Activated T-cell treated with anti-CD3 and anti-CD28 coated beads for 4 hours (primary cell): ENCODE measurements around the gene SMAD6.
"Not testable (repeated sequence)": the region's sequence is repeated elsewhere in the genome, so short reads cannot be mapped to it uniquely, and the experiment has no call there.

Source experiments
- DNase-seq: peaks from one replicate; pipeline ENCODE4 v3.0.0-alpha.2; 2020

Gene SMAD6

GRCh38 chr15:66677336-66677735 is 24.7 kb upstream of the SMAD6 start:
- DNase-seq = no peak

- DNase-seq = no peak
Observed at GRCh38 chr15:66679061-66679656, 22.9 kb upstream of the SMAD6 start.

DNA sequence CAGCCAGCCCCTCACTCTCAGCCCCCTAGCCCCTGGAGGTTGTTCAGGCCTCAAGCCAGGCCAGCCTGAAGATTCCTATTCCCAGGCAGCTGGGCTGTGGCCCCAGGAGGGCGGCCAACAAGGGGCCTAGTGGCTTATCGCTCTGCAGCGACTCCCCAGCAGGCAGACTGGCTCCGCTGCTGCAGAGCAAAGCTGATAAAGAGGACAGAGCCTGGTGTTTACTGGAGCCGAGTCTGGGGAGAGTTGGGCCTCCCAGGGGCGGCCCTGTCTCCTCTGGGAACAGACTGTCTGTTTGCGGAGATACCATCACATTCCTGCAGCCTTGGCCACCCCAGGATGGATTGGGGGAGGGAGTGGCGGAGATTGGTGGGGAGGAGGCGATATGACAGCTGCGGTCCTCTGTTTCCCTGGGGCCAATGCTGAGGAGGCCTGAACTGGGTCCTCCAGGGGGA is 22.4 kb upstream of the SMAD6 start:
- DNase-seq = no peak

- DNase-seq = no peak
Observed at GRCh38 chr15:66680502-66680901, 21.5 kb upstream of the SMAD6 start.

- DNase-seq = no peak
Observed at GRCh38 chr15:66681395-66681794, 20.6 kb upstream of the SMAD6 start.

GRCh38 chr15:66682246-66682645 is 19.8 kb upstream of the SMAD6 start:
- DNase-seq = no peak

DNA sequence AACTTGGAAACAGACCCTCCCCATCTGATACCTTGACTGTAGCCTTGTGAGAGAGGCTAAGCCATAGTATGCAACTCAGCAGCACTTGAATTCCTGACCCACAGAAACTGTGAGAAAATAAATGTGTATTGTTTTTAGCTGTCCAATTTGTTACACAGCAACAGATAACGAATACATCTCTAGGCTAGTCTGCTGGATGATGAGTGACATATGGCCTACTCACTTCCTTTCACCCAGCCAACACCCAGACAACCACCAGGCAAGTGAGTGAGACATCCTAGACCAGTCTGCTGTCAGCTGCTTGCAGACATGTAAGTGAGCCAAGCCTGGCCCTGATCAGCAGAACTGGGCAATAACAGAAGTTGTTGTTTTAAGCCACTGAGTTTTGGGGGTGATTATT is 19.2 kb upstream of the SMAD6 start:
- DNase-seq = no peak

DNA sequence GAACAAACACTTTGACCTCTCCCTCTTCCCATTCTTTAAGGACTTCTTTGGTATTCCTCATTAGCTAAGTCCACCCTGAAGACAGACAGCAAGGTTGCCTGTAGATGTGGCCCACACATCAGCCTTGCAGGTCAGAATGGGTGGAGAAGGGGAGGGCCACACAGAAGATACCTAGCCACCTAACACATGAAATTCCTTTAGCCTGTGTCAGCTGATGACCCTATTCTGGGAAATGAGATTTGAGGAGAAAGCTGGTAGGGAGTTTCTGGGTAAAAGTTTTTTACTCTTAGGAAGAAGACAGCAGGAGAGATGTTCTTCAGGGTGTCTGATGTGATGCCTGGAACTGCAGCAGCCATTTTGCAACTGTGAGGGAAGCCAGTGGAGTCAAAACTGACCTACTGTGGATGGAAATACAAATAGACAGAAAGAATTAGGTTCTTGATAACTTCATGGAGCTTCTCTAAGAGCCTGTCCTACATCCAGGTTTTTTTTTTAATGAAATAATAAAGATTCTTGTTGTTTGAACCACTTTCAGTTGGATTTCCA is 17.8 kb upstream of the SMAD6 start:
- no peak for DNase-seq

DNA sequence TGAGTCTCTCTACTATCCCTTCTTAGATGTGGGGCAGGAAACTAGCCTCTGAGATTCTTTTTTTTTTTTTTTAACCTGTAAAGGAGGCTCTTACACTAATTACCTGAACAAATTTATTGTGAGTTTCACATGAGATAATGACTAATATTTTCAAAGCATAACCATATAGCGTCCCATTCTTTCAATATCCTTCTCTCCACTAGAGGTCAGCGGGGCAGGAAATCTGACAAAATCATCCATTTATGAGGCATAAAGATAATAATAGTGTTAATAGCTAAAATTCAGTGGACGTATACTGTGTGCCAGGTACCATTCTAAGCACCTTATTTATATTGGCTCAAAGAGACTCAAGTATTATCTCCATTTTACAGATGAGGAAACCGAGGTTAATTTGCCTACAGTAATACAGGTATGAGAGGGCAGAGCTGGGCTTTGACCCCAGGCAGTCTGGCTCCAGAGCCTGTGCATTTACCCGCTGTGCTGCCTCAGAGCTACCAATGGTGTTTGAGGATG is 16.3 kb upstream of the SMAD6 start:
- DNase-seq = no peak

DNA sequence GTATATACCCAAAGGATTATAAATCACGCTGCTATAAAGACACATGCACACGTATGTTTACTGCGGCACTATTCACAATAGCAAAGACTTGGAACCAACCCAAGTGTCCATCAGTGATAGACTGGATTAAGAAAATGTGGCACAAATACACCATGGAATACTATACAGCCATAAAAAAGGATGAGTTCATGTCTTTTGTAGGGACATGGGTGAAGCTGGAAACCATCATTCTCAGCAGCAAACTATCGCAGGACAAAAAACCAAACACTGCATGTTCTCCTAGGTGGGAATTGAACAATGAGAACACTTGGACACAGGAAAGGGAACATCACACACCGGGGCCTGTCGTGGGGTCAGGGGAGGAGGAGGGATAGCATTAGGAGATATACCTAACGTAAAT is 11.1 kb upstream of the SMAD6 start:
- DNase-seq = not testable (repeated sequence)

GRCh38 chr15:66691727-66692126 is 10.3 kb upstream of the SMAD6 start:
- no peak for DNase-seq

GRCh38 chr15:66692391-66692790 is 9.6 kb upstream of the SMAD6 start:
- DNase-seq = no peak

DNA sequence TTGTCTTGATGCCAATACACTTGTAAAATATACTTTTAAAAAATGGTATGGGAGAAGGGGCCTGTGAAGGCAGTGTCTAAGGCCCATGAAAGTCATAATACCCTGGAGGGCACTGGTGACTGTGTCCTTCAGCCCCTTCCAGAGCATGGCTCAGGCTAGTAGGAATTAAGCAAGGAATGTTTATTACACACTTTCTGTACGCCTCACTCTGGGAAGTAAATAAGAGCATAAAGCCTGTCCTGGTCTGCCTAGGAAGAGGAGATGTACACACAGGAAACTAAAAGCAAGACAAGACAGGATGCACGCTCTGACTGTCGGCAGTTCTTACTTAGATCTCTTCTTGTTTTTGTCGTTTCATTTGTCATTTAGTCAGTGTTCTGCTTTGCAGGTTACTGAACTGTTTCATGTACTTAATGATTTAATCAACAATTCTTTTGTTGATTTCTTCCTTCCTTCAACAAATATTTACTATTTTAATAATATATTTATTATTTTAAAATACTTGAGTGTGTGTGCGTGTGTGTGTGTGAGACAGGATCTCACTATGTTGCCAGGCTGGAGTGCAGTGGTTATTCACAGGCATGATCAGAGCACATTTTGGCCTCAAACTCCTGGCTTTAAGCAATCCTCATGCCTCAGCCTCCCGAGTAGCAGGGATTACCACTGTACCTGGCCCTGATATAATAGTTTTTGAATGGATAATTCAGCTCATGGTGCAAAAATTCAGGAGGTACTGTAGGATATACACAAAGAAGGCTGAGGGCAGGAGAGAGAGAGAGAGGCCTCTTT is 9.0 kb upstream of the SMAD6 start:
- no peak for DNase-seq

- no peak for DNase-seq
Observed at GRCh38 chr15:66696770-66697169, 5.3 kb upstream of the SMAD6 start.

- DNase-seq = no peak
Observed at GRCh38 chr15:66698318-66698961, 3.6 kb upstream of the SMAD6 start.

DNA sequence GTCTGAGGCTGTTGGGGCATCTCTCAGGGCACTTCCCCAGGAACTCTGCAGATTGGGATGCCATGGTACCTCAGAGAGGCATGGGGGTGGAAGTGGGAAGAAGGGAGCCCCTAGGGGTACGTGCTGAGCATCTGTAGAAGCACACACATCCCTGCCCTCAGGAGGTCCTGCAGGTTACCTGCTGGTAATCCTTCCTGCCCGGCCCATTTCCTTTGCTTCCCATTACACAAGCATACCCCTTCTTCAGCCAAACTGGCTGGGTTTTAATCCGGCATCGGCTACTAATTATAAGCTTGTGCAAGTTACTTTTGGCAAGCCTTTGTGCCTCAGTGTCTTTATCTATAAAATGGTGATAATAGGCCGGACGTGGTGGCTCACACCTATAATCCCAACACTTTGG is 3.1 kb upstream of the SMAD6 start:
- DNase-seq = no peak

DNA sequence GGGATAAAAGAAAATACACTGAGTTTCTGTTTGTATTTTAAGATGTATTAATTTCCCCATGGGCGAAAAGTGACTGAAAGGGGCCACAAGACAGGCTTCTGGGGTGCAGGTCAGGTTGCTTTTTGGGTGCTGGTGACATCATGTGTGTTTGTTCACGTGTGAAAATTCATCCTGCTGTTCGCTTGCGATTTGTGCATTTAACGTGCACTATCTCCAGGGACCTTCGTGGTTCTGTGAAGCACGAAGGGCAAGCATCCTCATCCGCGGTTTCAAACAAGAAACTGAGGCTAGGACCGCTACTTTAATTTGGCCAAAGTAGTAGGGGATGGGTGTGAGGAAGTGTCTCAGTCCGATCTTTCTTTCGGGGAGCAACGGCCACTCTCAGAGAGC is 1.6 kb upstream of the SMAD6 start:
- no peak for DNase-seq

- DNase-seq = peak; percentile 81
Observed at GRCh38 chr15:66700802-66701421, 1.1 kb upstream of the SMAD6 start.

- no peak for DNase-seq
Observed at GRCh38 chr15:66701422-66702034, 508 bp upstream of the SMAD6 start.

DNA sequence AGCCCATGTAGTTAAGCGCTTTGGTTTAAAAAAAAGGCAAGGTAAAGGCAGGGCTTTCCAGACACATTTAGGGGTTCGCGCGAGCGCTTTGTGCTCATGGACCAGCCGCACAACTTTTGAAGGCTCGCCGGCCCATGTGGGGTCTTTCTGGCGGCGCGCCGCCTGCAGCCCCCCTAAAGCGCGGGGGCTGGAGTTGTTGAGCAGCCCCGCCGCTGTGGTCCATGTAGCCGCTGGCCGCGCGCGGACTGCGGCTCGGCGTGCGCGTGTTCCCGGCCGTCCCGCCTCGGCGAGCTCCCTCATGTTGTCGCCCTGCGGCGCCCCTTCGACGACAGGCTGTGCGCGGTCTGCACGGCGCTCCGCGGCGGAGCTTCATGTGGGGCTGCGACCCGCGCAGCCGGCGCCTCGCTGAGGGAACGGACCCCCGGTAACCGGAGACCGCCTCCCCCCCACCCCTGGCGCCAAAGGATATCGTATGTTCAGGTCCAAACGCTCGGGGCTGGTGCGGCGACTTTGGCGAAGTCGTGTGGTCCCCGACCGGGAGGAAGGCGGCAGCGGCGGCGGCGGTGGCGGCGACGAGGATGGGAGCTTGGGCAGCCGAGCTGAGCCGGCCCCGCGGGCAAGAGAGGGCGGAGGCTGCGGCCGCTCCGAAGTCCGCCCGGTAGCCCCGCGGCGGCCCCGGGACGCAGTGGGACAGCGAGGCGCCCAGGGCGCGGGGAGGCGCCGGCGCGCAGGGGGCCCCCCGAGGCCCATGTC is 927 bp downstream of the SMAD6 start:
- no peak for DNase-seq

DNA sequence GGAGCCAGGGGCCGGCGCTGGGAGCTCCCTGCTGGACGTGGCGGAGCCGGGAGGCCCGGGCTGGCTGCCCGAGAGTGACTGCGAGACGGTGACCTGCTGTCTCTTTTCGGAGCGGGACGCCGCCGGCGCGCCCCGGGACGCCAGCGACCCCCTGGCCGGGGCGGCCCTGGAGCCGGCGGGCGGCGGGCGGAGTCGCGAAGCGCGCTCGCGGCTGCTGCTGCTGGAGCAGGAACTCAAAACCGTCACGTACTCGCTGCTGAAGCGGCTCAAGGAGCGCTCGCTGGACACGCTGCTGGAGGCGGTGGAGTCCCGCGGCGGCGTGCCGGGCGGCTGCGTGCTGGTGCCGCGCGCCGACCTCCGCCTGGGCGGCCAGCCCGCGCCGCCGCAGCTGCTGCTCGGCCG is 1.5 kb downstream of the SMAD6 start:
- DNase-seq = no peak
